HL-60/S4 treated with phorbol 12-myristate 13-acetate at 8.2 ng/mL for 4 days and 3 days (cell line): Measurements from ENCODE around the gene ACBD5.

Experiments
- in situ Hi-C: fragments of 300-500 bp; cut with MboI; formaldehyde crosslinking; loops from 2 replicates; pipeline ENCODE4 v1.15.0; 2022; ENCODE audit warnings: low sequenced_read_pairs

The ACBD5 gene

GRCh38 chr10:27155066-27155754, 85.4 kb downstream of the ACBD5 start, which contains the start of gene MASTL:
TSS of gene MASTL (plus strand) at chr10:27155352. CDS start at chr10:27155427, 75 bp downstream.
- in situ Hi-C loops, result no loop called here

GRCh38 chr10:27153845-27154193, 86.8 kb downstream of the ACBD5 start:
- in situ Hi-C loops, result no loop called here

- in situ Hi-C loops, result no loop called here
These were observed 87.3 kb downstream of the ACBD5 start for GRCh38 chr10:27153329-27153728.

DNA sequence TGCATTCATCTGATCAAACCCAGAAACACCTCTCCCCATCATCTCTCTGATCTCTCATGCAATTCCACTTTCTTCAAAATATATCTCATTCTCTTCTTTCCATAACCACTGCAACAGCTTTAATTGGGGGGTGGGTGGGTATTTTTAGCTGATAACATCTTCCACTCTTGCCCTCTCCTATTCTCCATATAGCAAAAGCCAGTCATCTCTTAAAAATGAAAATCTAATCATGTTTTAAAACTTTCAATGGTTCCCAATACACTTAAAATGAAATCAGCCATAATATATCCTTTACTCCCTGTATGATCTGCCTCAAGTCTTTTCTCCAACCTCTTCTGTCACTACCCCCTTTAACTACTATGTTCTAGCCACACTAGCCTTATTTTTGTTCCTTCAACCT, 87.9 kb downstream of the ACBD5 start:
- in situ Hi-C loops, result no loop called here

- in situ Hi-C loops, result no loop called here
These were observed 90.3 kb downstream of the ACBD5 start for GRCh38 chr10:27150261-27150660.

- in situ Hi-C loops, result no loop called here
These were observed 92.9 kb downstream of the ACBD5 start for GRCh38 chr10:27147701-27148100.

DNA sequence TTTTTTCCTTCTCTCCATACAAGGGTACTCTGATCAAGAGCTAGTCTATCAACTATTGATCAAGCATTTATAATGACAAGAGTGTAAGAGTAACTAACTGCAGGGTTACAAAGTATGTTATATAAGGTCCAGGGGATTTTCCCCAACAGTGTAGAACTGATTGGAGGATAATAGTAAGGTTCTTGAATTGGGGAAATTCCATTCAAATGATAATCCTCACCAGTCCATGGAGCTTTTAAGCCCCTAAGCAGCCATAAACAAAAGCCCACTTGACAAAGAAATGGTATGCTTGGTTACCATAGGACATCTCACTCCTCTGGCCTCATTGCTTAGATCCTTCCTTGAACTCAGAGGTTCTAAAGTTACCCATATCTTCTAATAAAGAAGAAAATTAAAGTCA, 94.7 kb downstream of the ACBD5 start:
- in situ Hi-C loops, result no loop called here
